Keratinocyte (primary cell): ENCODE results near the gene MORN5.

Experiments used
- CTCF ChIP-seq, 3 experiments: IDR thresholded peaks in 1 of 3; conservative IDR thresholded peaks in 1 of 3; optimal IDR thresholded peaks in 1 of 3; 2 replicates in 2 of 3; 3 replicates in 1 of 3; pipeline versions ENCODE3 to v1.5.1; 2011; ENCODE audit warnings: low read length in 3 of 3, mild to moderate bottlenecking in 3 of 3, moderate library complexity in 2 of 3, control low read depth in 1 of 3, inconsistent platforms in 1 of 3; ENCODE audit not compliant: insufficient read depth in 2 of 3; ENCODE audit errors: extremely low read depth in 1 of 3
- EZH2 ChIP-seq: IDR thresholded peaks from one replicate; pipeline ENCODE4 v1.6.1; 2012; ENCODE audit warnings: inconsistent platforms, mild to moderate bottlenecking, low read length, moderate library complexity

GRCh38 chr9:122128007-122128968 lies 31.4 kb upstream of the MORN5 start:
- TF ChIP-seq CTCF (optimal IDR thresholded peaks at IDR 0.05 in 1 of 3, IDR thresholded peaks at IDR 0.05 in 1 of 3, conservative IDR thresholded peaks at IDR 0.05 in 1 of 3; ENCODE audit: extremely low read depth in 1 of 3, insufficient read depth in 2 of 3, low read length in 3 of 3) = no peak
- no peak for TF ChIP-seq EZH2
